ENCODE measurements around the gene KRTAP6-2.

The KRTAP6-2 gene

DNA sequence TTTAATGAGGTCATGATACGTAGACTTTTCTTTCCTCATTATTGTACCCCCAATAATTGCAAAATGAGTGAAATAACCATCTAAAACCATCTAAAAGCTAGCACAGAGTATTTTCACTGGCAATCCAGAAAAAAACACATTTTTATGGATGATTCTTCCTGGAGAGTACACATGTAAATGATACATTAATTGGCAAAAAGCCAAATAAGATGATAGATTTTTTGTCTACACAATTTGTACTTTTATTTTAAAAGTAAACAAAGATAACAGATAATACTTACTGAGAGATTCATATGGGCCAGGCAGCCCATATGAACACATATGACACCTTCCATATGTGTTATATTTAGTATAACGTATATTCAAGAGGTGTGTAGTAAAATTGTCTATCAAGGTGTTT, 35.1 kb downstream of the KRTAP6-2 start:
- no peak for DNase-seq

DNA sequence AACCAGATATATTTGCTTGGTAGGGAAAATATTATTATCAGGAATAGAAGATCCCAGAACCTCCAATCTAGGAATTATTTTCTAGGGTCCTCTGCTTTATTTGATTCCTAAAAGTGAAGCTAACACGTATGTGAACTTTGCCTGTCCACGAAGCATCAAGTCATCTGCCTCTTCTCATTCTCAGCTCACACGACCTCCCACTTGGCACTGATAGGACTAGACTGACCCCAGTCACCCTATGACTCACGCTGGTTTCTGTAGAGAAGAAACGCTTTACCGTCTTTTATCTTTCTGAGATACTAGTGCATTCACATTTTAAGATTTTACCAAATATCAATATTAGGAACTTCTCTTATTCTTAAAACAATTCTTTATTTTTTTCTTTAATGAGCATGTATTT, 35.6 kb downstream of the KRTAP6-2 start:
- no peak for DNase-seq

DNA sequence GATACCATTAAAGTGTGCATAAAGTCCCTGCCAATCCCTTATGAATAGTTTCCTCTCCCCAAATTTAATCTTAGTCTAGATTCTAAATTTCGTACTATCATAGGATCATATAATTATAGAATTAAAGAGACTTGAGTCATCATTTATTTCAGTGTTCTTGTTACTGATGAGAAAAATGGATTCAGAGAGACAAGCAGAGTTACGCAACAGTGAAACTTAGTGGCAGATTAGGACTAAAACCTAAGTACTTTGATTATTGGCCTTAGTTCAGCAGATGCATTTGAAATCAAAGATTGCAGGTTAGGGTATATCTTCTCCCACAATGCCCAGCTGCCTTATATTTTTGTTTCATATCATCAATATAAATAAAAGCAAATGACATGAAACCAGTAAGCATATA, 36.7 kb downstream of the KRTAP6-2 start:
- DNase-seq: no peak

DNA sequence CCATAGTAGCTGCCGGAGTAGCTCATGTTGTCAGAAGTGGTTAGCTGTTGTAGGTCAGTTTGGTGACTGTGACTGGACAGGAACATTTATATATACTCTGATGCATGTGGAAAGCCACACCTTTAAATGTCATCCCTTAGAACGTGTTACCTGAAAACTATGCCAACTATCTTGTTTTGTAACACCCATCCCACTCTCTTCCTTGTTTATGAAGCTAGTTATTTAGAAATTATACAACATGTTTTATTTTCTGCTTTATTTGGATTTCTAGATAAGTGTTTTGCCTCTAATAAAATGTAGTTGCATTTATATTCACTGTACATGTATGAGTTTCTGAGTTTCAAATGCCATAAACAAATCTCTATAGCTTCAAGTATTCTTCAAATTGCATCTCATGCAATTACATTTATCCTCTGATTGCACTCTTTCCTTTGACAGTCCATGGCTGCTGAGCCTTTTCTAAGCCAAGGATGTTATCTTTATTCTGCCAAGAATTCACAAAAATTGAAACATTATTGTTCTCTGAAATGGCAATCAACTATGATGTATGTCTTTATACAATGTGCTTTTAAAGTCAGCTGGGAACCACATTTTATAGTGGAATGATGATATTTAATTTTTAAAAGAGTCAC, 37.3 kb downstream of the KRTAP6-2 start, which contains the start of gene KRTAP19-7:
Gene KRTAP19-7, minus strand, starts transcription at position 51 of the 632 bp plus-strand sequence. Its CDS starts 25 bp downstream, at position 26.
- no peak for DNase-seq

DNA sequence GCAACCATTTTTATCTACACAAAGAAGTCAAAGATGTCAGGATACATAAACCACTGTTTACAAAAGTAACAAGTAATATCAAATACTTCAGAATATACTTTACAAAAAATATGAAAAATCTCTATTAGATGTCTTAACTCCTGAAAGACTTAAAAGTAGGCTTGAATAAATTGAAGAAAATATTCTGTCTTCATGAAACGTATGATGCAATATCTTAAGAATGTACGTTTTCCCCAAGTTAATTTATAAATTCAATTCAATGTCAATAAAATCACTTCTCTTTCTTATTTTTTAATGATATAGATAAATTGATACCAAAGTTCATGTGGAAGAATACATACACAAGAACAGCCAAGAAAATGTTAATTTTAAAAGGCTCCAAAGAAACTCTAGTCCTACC, 43.6 kb downstream of the KRTAP6-2 start:
- DNase-seq: no peak

DNA sequence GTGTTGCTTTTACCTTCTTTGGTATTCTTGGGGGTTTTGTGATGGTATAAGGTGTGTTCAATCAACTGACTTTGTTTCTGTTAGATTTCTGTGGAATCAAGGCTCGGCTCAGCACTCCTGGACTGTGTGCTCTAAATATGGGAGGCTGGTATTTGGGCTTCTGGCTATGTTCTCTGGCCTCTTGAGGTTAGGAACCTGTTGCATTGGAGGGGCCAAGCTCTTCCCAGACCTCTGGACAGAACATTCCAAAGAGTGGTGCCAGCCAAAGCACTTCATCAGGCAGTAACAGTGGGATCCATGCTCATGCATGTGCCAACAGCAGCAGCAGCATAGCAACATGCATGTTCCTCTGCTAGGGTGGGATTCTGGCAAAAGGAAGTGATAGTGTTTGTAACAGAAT, 45.9 kb downstream of the KRTAP6-2 start:
- DNase-seq: no peak
